ENCODE results near the gene ZNF391. TPM values are rescaled to one million over a fixed set of nuclear protein-coding genes. Genes with fewer than 3 reads are reported as not detected.
"Not testable (repeated sequence)": the region's sequence is repeated elsewhere in the genome, so short reads cannot be mapped to it uniquely, and the experiment has no call there.

The ZNF391 gene
- total and polyA plus RNA-seq, 4 donors: 0.14 to 0.61 (median 0.27) TPM

- Histone ChIP-seq H3K27me3 (ENCODE audit: control insufficient read depth in 4 of 4, insufficient read depth in 4 of 4, low read length in 3 of 4) (peaks cover 0 to 8% (median 3%) of the 10 kb centered on the region in 4 donors), H3K9ac (ENCODE audit: low read depth in 1 of 2, low read length in 2 of 2) (peak overlapping the region in 1 of 2 donors; percentile 53), H3K9me3 (ENCODE audit: control insufficient read depth in 4 of 4, low read length in 3 of 4) (peaks cover 0 to 2% (median 1%) of the 10 kb centered on the region in 4 donors), H3K4me1 (ENCODE audit: control insufficient read depth in 4 of 4, insufficient read depth in 4 of 4, low read length in 3 of 4) (peaks cover 0 to 5% (median 3%) of the 10 kb centered on the region in 4 donors), H3K27ac (ENCODE audit: low read depth in 1 of 2, low read length in 2 of 2) (no peak overlapping the region), H3K4me3 (ENCODE audit: low read depth in 1 of 3, low read length in 3 of 3) (peak overlapping the region in 1 of 3 donors; percentile 7), H3K36me3 (ENCODE audit: control insufficient read depth in 4 of 4, insufficient read depth in 3 of 4, low read depth in 1 of 4, low read length in 3 of 4) (no peaks in the 10 kb centered on the region)
- TF ChIP-seq SP1 (IDR thresholded peaks at IDR 0.05): no peak
- no peak for TF ChIP-seq FOXA1 (IDR thresholded peaks at IDR 0.05)
- TF ChIP-seq FOXA2 (IDR thresholded peaks at IDR 0.05): no peak
- TF ChIP-seq ATF3 (IDR thresholded peaks at IDR 0.05): no peak
- no peak for TF ChIP-seq HNF4A (conservative IDR thresholded peaks at IDR 0.05)
- no peak for TF ChIP-seq MAX (IDR thresholded peaks at IDR 0.05)
- TF ChIP-seq RAD21 (IDR thresholded peaks at IDR 0.05): no peak
- no peak for TF ChIP-seq NR2F2 (IDR thresholded peaks at IDR 0.05)
- TF ChIP-seq HNF4G (IDR thresholded peaks at IDR 0.05): no peak
- no peak for TF ChIP-seq YY1 (IDR thresholded peaks at IDR 0.05)
- no peak for TF ChIP-seq EGR1 (IDR thresholded peaks at IDR 0.05; ENCODE audit: low read depth in 2 of 2)
- TF ChIP-seq RXRA (IDR thresholded peaks at IDR 0.05): no peak
- no peak for TF ChIP-seq GABPA (IDR thresholded peaks at IDR 0.05 in 1 of 2, conservative IDR thresholded peaks at IDR 0.05 in 1 of 2)
- TF ChIP-seq ZBTB33 (IDR thresholded peaks at IDR 0.05): no peak
- TF ChIP-seq TAF1 (conservative IDR thresholded peaks at IDR 0.05): no peak
- no peak for TF ChIP-seq REST (IDR thresholded peaks at IDR 0.05)
- no peak for TF ChIP-seq CTCF (IDR thresholded peaks at IDR 0.05; ENCODE audit: low read depth, low read length, missing input control)
- TF ChIP-seq JUND (IDR thresholded peaks at IDR 0.05): no peak
- DNase-seq (ENCODE audit: low spot score): no peak
- 60% methylated on average over 7 of the region's 7 CpGs for WGBS
Measured at GRCh38 chr6:27375613-27376079, 12.9 kb upstream of the ZNF391 start.

- H3K9ac ChIP-seq (ENCODE audit: low read depth in 1 of 2, low read length in 2 of 2); H3K36me3 ChIP-seq (ENCODE audit: control insufficient read depth in 4 of 4, insufficient read depth in 3 of 4, low read depth in 1 of 4, low read length in 3 of 4); H3K27ac ChIP-seq (ENCODE audit: low read depth in 1 of 2, low read length in 2 of 2); H3K4me3 ChIP-seq (ENCODE audit: low read depth in 1 of 3, low read length in 3 of 3); H3K27me3 ChIP-seq (ENCODE audit: control insufficient read depth in 4 of 4, insufficient read depth in 4 of 4, low read length in 3 of 4); H3K9me3 ChIP-seq (ENCODE audit: control insufficient read depth in 4 of 4, low read length in 3 of 4); H3K4me1 ChIP-seq (ENCODE audit: control insufficient read depth in 4 of 4, insufficient read depth in 4 of 4, low read length in 3 of 4); DNase-seq (ENCODE audit: low spot score): not testable (repeated sequence)
- WGBS: 65% methylated on average over 4 of the region's 4 CpGs
Measured at GRCh38 chr6:27378406-27378805, 10.2 kb upstream of the ZNF391 start.

- not testable (repeated sequence) for H3K9ac ChIP-seq (ENCODE audit: low read depth in 1 of 2, low read length in 2 of 2); H3K4me3 ChIP-seq (ENCODE audit: low read depth in 1 of 3, low read length in 3 of 3); H3K4me1 ChIP-seq (ENCODE audit: control insufficient read depth in 4 of 4, insufficient read depth in 4 of 4, low read length in 3 of 4); H3K27ac ChIP-seq (ENCODE audit: low read depth in 1 of 2, low read length in 2 of 2); DNase-seq (ENCODE audit: low spot score); H3K36me3 ChIP-seq (ENCODE audit: control insufficient read depth in 4 of 4, insufficient read depth in 3 of 4, low read depth in 1 of 4, low read length in 3 of 4); H3K9me3 ChIP-seq (ENCODE audit: control insufficient read depth in 4 of 4, low read length in 3 of 4); H3K27me3 ChIP-seq (ENCODE audit: control insufficient read depth in 4 of 4, insufficient read depth in 4 of 4, low read length in 3 of 4)
- WGBS: 96% methylated on average over 30 of the region's 30 CpGs
Measured at GRCh38 chr6:27381001-27381400, 7.6 kb upstream of the ZNF391 start.

Measured in liver (tissue), 9 donors.